Subcutaneous abdominal adipose tissue (tissue), 5 donors: ENCODE results near the gene NRG3.
"Not testable (repeated sequence)": the region's sequence is repeated elsewhere in the genome, so short reads cannot be mapped to it uniquely, and the experiment has no call there.

Experiments used
- H3K27ac ChIP-seq: one replicate; pipeline ENCODE4 v1.7.0; 2013; ENCODE audit warnings: low read depth, mild to moderate bottlenecking, inconsistent platforms, low read length, moderate library complexity
- H3K27me3 ChIP-seq, 5 donors: one replicate each; pipeline ENCODE4 v1.7.0; 2013; ENCODE audit warnings: low read length in 5 of 5, inconsistent platforms in 1 of 5; ENCODE audit not compliant: control insufficient read depth in 5 of 5, insufficient read depth in 4 of 5
- H3K36me3 ChIP-seq, 5 donors: one replicate each; pipeline ENCODE4 v1.7.0; 2013; ENCODE audit warnings: low read length in 5 of 5; ENCODE audit not compliant: control insufficient read depth in 5 of 5, insufficient read depth in 5 of 5
- H3K4me1 ChIP-seq, 5 donors: one replicate each; pipeline ENCODE4 v1.7.0; 2013; ENCODE audit warnings: low read length in 5 of 5, mild to moderate bottlenecking in 3 of 5, moderate library complexity in 1 of 5; ENCODE audit not compliant: control insufficient read depth in 5 of 5, insufficient read depth in 5 of 5
- H3K4me3 ChIP-seq, 5 donors: one replicate each; pipeline ENCODE4 v1.7.0; 2013; ENCODE audit warnings: low read length in 5 of 5, low read depth in 1 of 5
- H3K9ac ChIP-seq, 5 donors: one replicate each; pipeline ENCODE4 v1.7.0; 2013; ENCODE audit warnings: low read length in 5 of 5, mild to moderate bottlenecking in 4 of 5, moderate library complexity in 3 of 5
- H3K9me3 ChIP-seq, 5 donors: one replicate each; pipeline ENCODE4 v1.7.0; 2013; ENCODE audit warnings: low read length in 5 of 5; ENCODE audit not compliant: control insufficient read depth in 5 of 5
- donor health status: healthy.
- donor health status: healthy.
- donor health status: healthy.
- donor health status: healthy.
- donor health status: healthy.

Gene NRG3

GRCh38 chr10:82643076-82643475, 768.1 kb downstream of the NRG3 start:
- H3K4me3 ChIP-seq, result no peak overlapping the region
- no peaks in the 10 kb centered on the region for H3K27me3 ChIP-seq
- H3K27ac ChIP-seq, result no peak overlapping the region
- H3K4me1 ChIP-seq, result peaks cover 0 to 9% (median 0%) of the 10 kb centered on the region in 5 donors
- no peak overlapping the region for H3K9ac ChIP-seq
- no peaks in the 10 kb centered on the region for H3K9me3 ChIP-seq
- no peaks in the 10 kb centered on the region for H3K36me3 ChIP-seq

GRCh38 chr10:82643601-82644000, 768.6 kb downstream of the NRG3 start:
- no peak overlapping the region for H3K27ac ChIP-seq
- no peak overlapping the region for H3K4me3 ChIP-seq
- peaks cover 0 to 9% (median 0%) of the 10 kb centered on the region in 5 donors for H3K4me1 ChIP-seq

GRCh38 chr10:82645221-82645620, 770.2 kb downstream of the NRG3 start:
- Histone ChIP-seq H3K9ac (no peak overlapping the region), H3K4me1 (peaks cover 0 to 9% (median 0%) of the 10 kb centered on the region in 5 donors)

More at GRCh38 chr10:82643601-82644000, 768.6 kb downstream of the NRG3 start:
- H3K9ac ChIP-seq, result no peak overlapping the region
- H3K27me3 ChIP-seq, result no peaks in the 10 kb centered on the region
- no peaks in the 10 kb centered on the region for H3K36me3 ChIP-seq
- H3K9me3 ChIP-seq, result no peaks in the 10 kb centered on the region

GRCh38 chr10:82653244-82654155, 778.5 kb downstream of the NRG3 start:
- H3K9me3 ChIP-seq, result no peaks in the 10 kb centered on the region
- H3K27ac ChIP-seq, result no peak overlapping the region
- no peaks in the 10 kb centered on the region for H3K4me1 ChIP-seq
- H3K36me3 ChIP-seq, result no peaks in the 10 kb centered on the region
- H3K9ac ChIP-seq, result no peak overlapping the region
- no peak overlapping the region for H3K4me3 ChIP-seq
- no peaks in the 10 kb centered on the region for H3K27me3 ChIP-seq

More at GRCh38 chr10:82645221-82645620, 770.2 kb downstream of the NRG3 start:
- no peaks in the 10 kb centered on the region for H3K36me3 ChIP-seq
- no peak overlapping the region for H3K4me3 ChIP-seq
- H3K27me3 ChIP-seq, result no peaks in the 10 kb centered on the region
- no peak overlapping the region for H3K27ac ChIP-seq
- no peaks in the 10 kb centered on the region for H3K9me3 ChIP-seq

- no peaks in the 10 kb centered on the region for H3K9me3 ChIP-seq
- no peak overlapping the region for H3K4me3 ChIP-seq
- no peak overlapping the region for H3K27ac ChIP-seq
- H3K36me3 ChIP-seq, result no peaks in the 10 kb centered on the region
- H3K4me1 ChIP-seq, result no peaks in the 10 kb centered on the region
- H3K27me3 ChIP-seq, result no peaks in the 10 kb centered on the region
- no peak overlapping the region for H3K9ac ChIP-seq
These were observed 785.2 kb downstream of the NRG3 start for GRCh38 chr10:82660205-82660604.

GRCh38 chr10:82660986-82661385, 786.0 kb downstream of the NRG3 start:
- Histone ChIP-seq H3K36me3 (no peaks in the 10 kb centered on the region), H3K4me3 (no peak overlapping the region), H3K9me3 (no peaks in the 10 kb centered on the region), H3K27me3 (no peaks in the 10 kb centered on the region), H3K9ac (no peak overlapping the region), H3K27ac (no peak overlapping the region), H3K4me1 (no peaks in the 10 kb centered on the region)

- Histone ChIP-seq H3K9me3 (no peaks in the 10 kb centered on the region), H3K27ac (no peak overlapping the region)
These were observed 786.7 kb downstream of the NRG3 start for GRCh38 chr10:82661701-82662100.

GRCh38 chr10:82668221-82668895, 793.4 kb downstream of the NRG3 start:
- no peaks in the 10 kb centered on the region for H3K4me1 ChIP-seq
- no peak overlapping the region for H3K4me3 ChIP-seq
- H3K36me3 ChIP-seq, result no peaks in the 10 kb centered on the region

More at GRCh38 chr10:82661701-82662100, 786.7 kb downstream of the NRG3 start:
- no peak overlapping the region for H3K9ac ChIP-seq
- no peaks in the 10 kb centered on the region for H3K4me1 ChIP-seq
- H3K27me3 ChIP-seq, result no peaks in the 10 kb centered on the region
- no peak overlapping the region for H3K4me3 ChIP-seq
- H3K36me3 ChIP-seq, result no peaks in the 10 kb centered on the region

GRCh38 chr10:82674036-82674435, 799.0 kb downstream of the NRG3 start:
- Histone ChIP-seq H3K27me3 (no peaks in the 10 kb centered on the region), H3K9ac (no peak overlapping the region)

More at GRCh38 chr10:82668221-82668895, 793.4 kb downstream of the NRG3 start:
- Histone ChIP-seq H3K27ac (no peak overlapping the region), H3K9me3 (no peaks in the 10 kb centered on the region), H3K27me3 (no peaks in the 10 kb centered on the region), H3K9ac (no peak overlapping the region)

GRCh38 chr10:82677932-82678331, 802.9 kb downstream of the NRG3 start:
- not testable (repeated sequence) for H3K27me3 ChIP-seq, H3K9me3 ChIP-seq, H3K36me3 ChIP-seq, H3K4me3 ChIP-seq, H3K27ac ChIP-seq, H3K9ac ChIP-seq, H3K4me1 ChIP-seq

More at GRCh38 chr10:82674036-82674435, 799.0 kb downstream of the NRG3 start:
- Histone ChIP-seq H3K9me3 (peaks cover 0 to 6% (median 0%) of the 10 kb centered on the region in 5 donors), H3K4me3 (no peak overlapping the region), H3K36me3 (no peaks in the 10 kb centered on the region), H3K27ac (no peak overlapping the region), H3K4me1 (no peaks in the 10 kb centered on the region)
